Neural cell (in vitro differentiated cells): ENCODE measurements around the gene MAPK11. TPM values are rescaled to one million over a fixed set of nuclear protein-coding genes. Genes with fewer than 3 reads are reported as not detected.

Source experiments
- H2AFZ ChIP-seq: fragments of 200-600, 300-800 bp; sonication (generic), shearing (Covaris generic); 2 replicates; pipeline ENCODE4 v1.6.0; 2014; ENCODE audit warnings: low read depth, mild to moderate bottlenecking, antibody characterized with exemption, low read length, moderate library complexity
- H3F3A ChIP-seq: fragments of 200-600 bp; shearing (Covaris generic); 2 replicates; pipeline ENCODE4 v1.6.1; 2016; ENCODE audit warnings: mild to moderate bottlenecking, moderate library complexity, mixed read lengths, antibody characterized with exemption, low read length; ENCODE audit not compliant: insufficient read depth, poor library complexity, severe bottlenecking
- H3K27ac ChIP-seq: fragments of 200-600, 300-800 bp; sonication (generic), shearing (Covaris generic); 2 replicates; pipeline ENCODE4 v1.5.1; 2014; ENCODE audit warnings: mild to moderate bottlenecking, low read length, moderate library complexity
- H3K27me3 ChIP-seq: fragments of 300-800, 200-600 bp; sonication (generic), shearing (Covaris generic); 2 replicates; pipeline ENCODE4 v1.6.0; 2014; ENCODE audit warnings: mild to moderate bottlenecking, low read depth, low read length, moderate library complexity; ENCODE audit not compliant: insufficient read depth
- H3K36me3 ChIP-seq: fragments of 300-800, 200-600 bp; sonication (generic), shearing (Covaris generic); 2 replicates; pipeline ENCODE4 v1.5.1; 2014; ENCODE audit warnings: mild to moderate bottlenecking, antibody characterized with exemption, low read length, moderate library complexity; ENCODE audit not compliant: insufficient read depth
- H3K4me2 ChIP-seq: fragments of 300-800, 200-600 bp; sonication (generic), shearing (Covaris generic); 2 replicates; pipeline ENCODE4 v1.6.0; 2014; ENCODE audit warnings: mild to moderate bottlenecking, low read length
- H3K4me3 ChIP-seq: fragments of 300-800, 200-600 bp; sonication (generic), shearing (Covaris generic); 2 replicates; pipeline ENCODE4 v1.5.1; 2014; ENCODE audit warnings: mild to moderate bottlenecking, low read length, moderate library complexity
- H3K79me2 ChIP-seq: fragments of 200-600 bp; shearing (Covaris generic); replicated peaks from 2 replicates; pipeline ENCODE4 v1.6.0; 2014; ENCODE audit warnings: mild to moderate bottlenecking, low read length, moderate library complexity; ENCODE audit not compliant: insufficient read depth
- H3K9ac ChIP-seq: fragments of 300-800, 200-600 bp; sonication (generic), shearing (Covaris generic); 2 replicates; pipeline ENCODE4 v1.6.1; 2016; ENCODE audit warnings: mild to moderate bottlenecking, low read length, mixed read lengths
- H3K9me2 ChIP-seq: fragments of 200-600 bp; shearing (Covaris generic); 2 replicates; pipeline ENCODE4 v1.6.1; 2016; ENCODE audit warnings: mild to moderate bottlenecking, low read length, mixed read lengths; ENCODE audit not compliant: insufficient read depth
- H3K9me3 ChIP-seq: fragments of 200-600, 300-800 bp; sonication (generic), shearing (Covaris generic); 2 replicates; pipeline ENCODE4 v1.6.1; 2016; ENCODE audit warnings: mild to moderate bottlenecking, mixed run types, low read length, moderate library complexity, mixed read lengths
- H4K20me1 ChIP-seq: fragments of 200-600 bp; shearing (Covaris generic); 2 replicates; pipeline ENCODE4 v1.6.1; 2016; ENCODE audit warnings: mild to moderate bottlenecking, mixed run types; ENCODE audit not compliant: insufficient read depth
- EP300 ChIP-seq: fragments of 450-650 bp; conservative IDR thresholded peaks from 2 replicates; pipeline ENCODE4 v1.6.1; 2014; ENCODE audit warnings: antibody characterized with exemption, mild to moderate bottlenecking, moderate library complexity; ENCODE audit not compliant: poor library complexity, severe bottlenecking
- EZH2 ChIP-seq: fragments of 200-600, 300-800 bp; shearing (Covaris generic), sonication (generic); IDR thresholded peaks from 2 replicates; pipeline ENCODE4 v1.6.1; 2014; ENCODE audit warnings: antibody characterized with exemption, low read length, borderline replicate concordance, mild to moderate bottlenecking; ENCODE audit not compliant: insufficient read depth, poor library complexity, severe bottlenecking
- MXI1 ChIP-seq: fragments of 450-650 bp; conservative IDR thresholded peaks from 2 replicates; pipeline ENCODE4 v1.6.1; 2014; ENCODE audit warnings: antibody characterized with exemption, mild to moderate bottlenecking; ENCODE audit not compliant: poor library complexity, severe bottlenecking
- POLR2AphosphoS5 ChIP-seq: IDR thresholded peaks from 2 replicates; pipeline ENCODE4 v1.6.1; 2012
- RAD21 ChIP-seq: fragments of 450-650 bp; conservative IDR thresholded peaks from 2 replicates; pipeline ENCODE4 v1.6.1; 2014; ENCODE audit warnings: antibody characterized with exemption, mild to moderate bottlenecking, moderate library complexity
- SMC3 ChIP-seq: fragments of 450-650 bp; conservative IDR thresholded peaks from 2 replicates; pipeline ENCODE4 v1.6.1; 2014; ENCODE audit warnings: antibody characterized with exemption, mild to moderate bottlenecking, moderate library complexity; ENCODE audit not compliant: poor library complexity
- TAF1 ChIP-seq: IDR thresholded peaks from 2 replicates; pipeline ENCODE4 v1.6.1; 2012; ENCODE audit warnings: low read depth
- polyA plus RNA-seq: library from polyadenylated mRNA; depleted of rRNA; stranded (reverse); fragments of >200 nt; gene quantifications from 2 replicates; pipeline ENCODE4 v1.2.3, GENCODE V29; 2014
- TF ChIP-seq, protein P1 (sequence below): IDR thresholded peaks from 2 replicates; pipeline ENCODE4 v1.6.1; 2012; ENCODE audit warnings: borderline replicate concordance
- TF ChIP-seq, protein P2 (sequence below): fragments of 450-650 bp; IDR thresholded peaks from 2 replicates; pipeline ENCODE4 v1.5.1; 2014; ENCODE audit warnings: antibody characterized with exemption, mild to moderate bottlenecking, moderate library complexity; ENCODE audit not compliant: poor library complexity, severe bottlenecking

Gene MAPK11
- polyA plus RNA-seq, 1 donor from 2014 or later: 36.3 TPM

DNA sequence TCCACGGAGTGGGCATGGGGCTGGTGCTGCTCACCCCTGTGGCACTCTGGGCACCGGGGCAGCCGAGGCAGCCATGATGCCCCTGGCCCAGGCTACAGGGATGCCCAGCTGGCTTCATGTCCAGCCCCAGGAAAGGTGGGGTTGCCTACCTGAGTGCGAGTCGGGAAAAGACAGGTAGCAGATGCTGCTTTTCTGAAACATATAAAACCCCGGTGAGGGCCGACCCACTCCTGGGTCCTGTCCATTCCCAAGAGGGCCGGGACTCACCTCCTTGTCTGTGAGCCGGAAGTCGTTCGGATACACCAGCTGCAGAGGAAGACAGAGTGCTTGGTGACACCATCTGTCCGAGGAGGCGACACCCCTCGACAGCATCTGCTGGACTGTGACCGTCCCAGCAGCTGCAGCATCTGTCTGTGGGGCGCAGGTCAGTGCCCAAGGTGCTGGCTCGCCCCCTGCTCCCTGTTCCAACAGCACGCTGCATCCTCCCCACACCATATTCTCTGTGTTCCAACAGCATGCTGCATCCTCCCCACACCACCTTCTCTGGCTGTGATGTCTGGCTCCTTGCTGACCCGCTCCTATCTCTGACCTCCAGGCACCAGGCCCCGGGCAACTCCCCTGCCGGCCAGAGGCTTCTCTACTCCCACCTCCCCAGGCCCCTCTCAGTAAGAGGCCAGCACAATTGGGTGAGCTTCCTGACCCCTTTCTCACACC is 48.7 kb upstream of the MAPK11 start:
- Histone ChIP-seq H3K27me3 (no peaks in the 10 kb centered on the region), H3K4me2 (no peak overlapping the region), H3K9me3 (no peaks in the 10 kb centered on the region), H3K9me2 (no peaks in the 10 kb centered on the region), H3K27ac (no peak overlapping the region), H2AFZ (no peak overlapping the region), H3K36me3 (no peaks in the 10 kb centered on the region), H3K4me3 (no peak overlapping the region), H3K9ac (no peak overlapping the region), H3K79me2 (no peaks in the 10 kb centered on the region), H4K20me1 (no peaks in the 10 kb centered on the region), H3F3A (no peaks in the 10 kb centered on the region)
- no peak for TF ChIP-seq MXI1
- TF ChIP-seq, protein P1, sequence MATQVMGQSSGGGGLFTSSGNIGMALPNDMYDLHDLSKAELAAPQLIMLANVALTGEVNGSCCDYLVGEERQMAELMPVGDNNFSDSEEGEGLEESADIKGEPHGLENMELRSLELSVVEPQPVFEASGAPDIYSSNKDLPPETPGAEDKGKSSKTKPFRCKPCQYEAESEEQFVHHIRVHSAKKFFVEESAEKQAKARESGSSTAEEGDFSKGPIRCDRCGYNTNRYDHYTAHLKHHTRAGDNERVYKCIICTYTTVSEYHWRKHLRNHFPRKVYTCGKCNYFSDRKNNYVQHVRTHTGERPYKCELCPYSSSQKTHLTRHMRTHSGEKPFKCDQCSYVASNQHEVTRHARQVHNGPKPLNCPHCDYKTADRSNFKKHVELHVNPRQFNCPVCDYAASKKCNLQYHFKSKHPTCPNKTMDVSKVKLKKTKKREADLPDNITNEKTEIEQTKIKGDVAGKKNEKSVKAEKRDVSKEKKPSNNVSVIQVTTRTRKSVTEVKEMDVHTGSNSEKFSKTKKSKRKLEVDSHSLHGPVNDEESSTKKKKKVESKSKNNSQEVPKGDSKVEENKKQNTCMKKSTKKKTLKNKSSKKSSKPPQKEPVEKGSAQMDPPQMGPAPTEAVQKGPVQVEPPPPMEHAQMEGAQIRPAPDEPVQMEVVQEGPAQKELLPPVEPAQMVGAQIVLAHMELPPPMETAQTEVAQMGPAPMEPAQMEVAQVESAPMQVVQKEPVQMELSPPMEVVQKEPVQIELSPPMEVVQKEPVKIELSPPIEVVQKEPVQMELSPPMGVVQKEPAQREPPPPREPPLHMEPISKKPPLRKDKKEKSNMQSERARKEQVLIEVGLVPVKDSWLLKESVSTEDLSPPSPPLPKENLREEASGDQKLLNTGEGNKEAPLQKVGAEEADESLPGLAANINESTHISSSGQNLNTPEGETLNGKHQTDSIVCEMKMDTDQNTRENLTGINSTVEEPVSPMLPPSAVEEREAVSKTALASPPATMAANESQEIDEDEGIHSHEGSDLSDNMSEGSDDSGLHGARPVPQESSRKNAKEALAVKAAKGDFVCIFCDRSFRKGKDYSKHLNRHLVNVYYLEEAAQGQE: no peak
- no peak for TF ChIP-seq SMC3
- no peak for TF ChIP-seq POLR2AphosphoS5
- no peak for TF ChIP-seq TAF1
- TF ChIP-seq EZH2: no peak
- TF ChIP-seq, protein P2, sequence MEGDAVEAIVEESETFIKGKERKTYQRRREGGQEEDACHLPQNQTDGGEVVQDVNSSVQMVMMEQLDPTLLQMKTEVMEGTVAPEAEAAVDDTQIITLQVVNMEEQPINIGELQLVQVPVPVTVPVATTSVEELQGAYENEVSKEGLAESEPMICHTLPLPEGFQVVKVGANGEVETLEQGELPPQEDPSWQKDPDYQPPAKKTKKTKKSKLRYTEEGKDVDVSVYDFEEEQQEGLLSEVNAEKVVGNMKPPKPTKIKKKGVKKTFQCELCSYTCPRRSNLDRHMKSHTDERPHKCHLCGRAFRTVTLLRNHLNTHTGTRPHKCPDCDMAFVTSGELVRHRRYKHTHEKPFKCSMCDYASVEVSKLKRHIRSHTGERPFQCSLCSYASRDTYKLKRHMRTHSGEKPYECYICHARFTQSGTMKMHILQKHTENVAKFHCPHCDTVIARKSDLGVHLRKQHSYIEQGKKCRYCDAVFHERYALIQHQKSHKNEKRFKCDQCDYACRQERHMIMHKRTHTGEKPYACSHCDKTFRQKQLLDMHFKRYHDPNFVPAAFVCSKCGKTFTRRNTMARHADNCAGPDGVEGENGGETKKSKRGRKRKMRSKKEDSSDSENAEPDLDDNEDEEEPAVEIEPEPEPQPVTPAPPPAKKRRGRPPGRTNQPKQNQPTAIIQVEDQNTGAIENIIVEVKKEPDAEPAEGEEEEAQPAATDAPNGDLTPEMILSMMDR: no peak
- no peak for TF ChIP-seq RAD21

DNA sequence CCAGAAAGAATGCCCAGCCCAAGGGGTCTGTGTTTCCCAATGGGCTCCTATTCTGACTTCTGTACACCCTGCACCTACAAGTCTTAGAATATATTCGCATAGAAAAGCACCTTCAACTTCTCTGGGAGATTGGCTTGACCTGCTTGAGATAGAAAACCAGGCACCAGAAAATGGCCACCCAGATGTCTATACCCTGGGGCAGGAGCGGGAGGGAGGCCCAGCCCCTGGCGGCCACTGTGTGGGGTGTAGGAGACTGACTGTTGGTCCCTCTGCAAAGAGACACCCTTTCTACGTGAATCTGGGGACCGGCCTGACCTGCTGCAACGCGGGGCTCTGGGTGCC is 48.1 kb upstream of the MAPK11 start:
- Histone ChIP-seq H3F3A (no peaks in the 10 kb centered on the region), H3K79me2 (no peaks in the 10 kb centered on the region), H2AFZ (no peak overlapping the region), H3K9me2 (no peaks in the 10 kb centered on the region), H3K4me2 (no peak overlapping the region), H3K4me3 (no peak overlapping the region), H3K9ac (no peak overlapping the region), H4K20me1 (no peaks in the 10 kb centered on the region), H3K36me3 (no peaks in the 10 kb centered on the region), H3K27ac (no peak overlapping the region), H3K27me3 (no peaks in the 10 kb centered on the region), H3K9me3 (no peaks in the 10 kb centered on the region)
- TF ChIP-seq, protein P1: no peak
- TF ChIP-seq RAD21 (no peak), MXI1 (no peak), EZH2 (no peak), POLR2AphosphoS5 (no peak), EP300 (no peak), TAF1 (no peak), SMC3 (no peak)
- TF ChIP-seq, protein P2: no peak
